ENCODE data around the gene SLC25A18. TPM values are rescaled to one million over a fixed set of nuclear protein-coding genes. Genes with fewer than 3 reads are reported as not detected.

The SLC25A18 gene
- total RNA-seq, 1 donor from 2014 or later, result not detected

Other genes starting within 250 kb of the SLC25A18 start
- gene CECR2, start 194.0 kb upstream of the SLC25A18 start, total RNA-seq, result 1.2 and 1.5 TPM in 2 replicates
- gene ATP6V1E1, start 65.3 kb downstream of the SLC25A18 start, total RNA-seq, result 163 and 195 TPM in 2 replicates
- gene BCL2L13, start 75.3 kb downstream of the SLC25A18 start, total RNA-seq, result 49.2 and 59.7 TPM in 2 replicates
- 77.3 and 98.8 TPM in 2 replicates for gene BID, start 211.0 kb downstream of the SLC25A18 start, total RNA-seq